OCI-LY7 (cell line): ENCODE measurements around the gene LHPP. TPM values are rescaled to one million over a fixed set of nuclear protein-coding genes. Genes with fewer than 3 reads are reported as not detected.
A peak's percentile ranks its signal among the peaks of the same experiment; 100 is the strongest.
"Not testable (repeated sequence)": the region's sequence is repeated elsewhere in the genome, so short reads cannot be mapped to it uniquely, and the experiment has no call there.

Experiments used
- BruUV-seq: library from RNA; stranded (reverse); fragments of 400-500 nt; replicated peaks from 2 replicates; lab custom pipeline; 2021; lab: Mats Ljungman, UMichigan
- CTCF ChIA-PET: fragments of 300-600 bp; sonication (Branson Sonifier 250); formaldehyde crosslinking; loops from one replicate; lab custom pipeline; 2022; ENCODE audit warnings: antibody characterized with exemption; ENCODE audit not compliant: unreplicated experiment; lab: Charles Lee
- POLR2A ChIA-PET: fragments of 300-600 bp; sonication (Branson Sonifier 250); formaldehyde crosslinking; loops from one replicate; lab custom pipeline; 2022; ENCODE audit warnings: antibody characterized with exemption; lab: Charles Lee
- DNase-seq: peaks from one replicate; pipeline ENCODE4 v3.0.0-alpha.2; 2015; ENCODE audit warnings: low spot score
- H2AFZ ChIP-seq: fragments of 200-600 bp; sonication (generic), shearing (Covaris generic); 2 replicates; pipeline ENCODE4 v1.6.1; 2014; ENCODE audit warnings: mild to moderate bottlenecking, antibody characterized with exemption, low read length, moderate library complexity
- H3K27ac ChIP-seq: fragments of 200-600 bp; sonication (generic); 2 replicates; pipeline ENCODE4 v1.5.1; 2014; ENCODE audit warnings: mixed run types, low read depth, mild to moderate bottlenecking, moderate library complexity, low read length, inconsistent platforms; ENCODE audit not compliant: poor library complexity, severe bottlenecking
- H3K36me3 ChIP-seq: fragments of 200-600 bp; sonication (generic); 2 replicates; pipeline ENCODE4 v1.6.1; 2014; ENCODE audit warnings: mild to moderate bottlenecking, antibody characterized with exemption, low read length, moderate library complexity, mixed read lengths; ENCODE audit not compliant: insufficient read depth
- H3K4me1 ChIP-seq: fragments of 200-600 bp; sonication (generic); 2 replicates; pipeline ENCODE4 v1.5.1; 2014; ENCODE audit warnings: mild to moderate bottlenecking, low read length; ENCODE audit not compliant: insufficient read depth, poor library complexity, severe bottlenecking
- H3K4me2 ChIP-seq: fragments of 200-600 bp; sonication (generic); 2 replicates; pipeline ENCODE4 v1.6.1; 2014; ENCODE audit warnings: mild to moderate bottlenecking, low read length
- H3K4me3 ChIP-seq: fragments of 200-600 bp; sonication (generic); 2 replicates; pipeline ENCODE4 v1.5.1; 2014; ENCODE audit warnings: mild to moderate bottlenecking, low read depth, low read length; ENCODE audit not compliant: poor library complexity, severe bottlenecking
- H3K79me2 ChIP-seq: fragments of 200-600 bp; sonication (generic); 2 replicates; pipeline ENCODE4 v1.6.1; 2016; ENCODE audit warnings: low read depth, mild to moderate bottlenecking, low read length, moderate library complexity, mixed read lengths; ENCODE audit not compliant: insufficient read depth
- H3K9me2 ChIP-seq: fragments of 200-600 bp; sonication (generic); 2 replicates; pipeline ENCODE4 v1.6.1; 2016; ENCODE audit warnings: mild to moderate bottlenecking, low read length, mixed read lengths; ENCODE audit not compliant: insufficient read depth
- H3K9me3 ChIP-seq: fragments of 200-600 bp; sonication (generic); 2 replicates; pipeline ENCODE4 v1.6.1; 2014; ENCODE audit warnings: mild to moderate bottlenecking, mixed run types, low read length, mixed read lengths
- H4K20me1 ChIP-seq: fragments of 200-600 bp; sonication (generic); 2 replicates; pipeline ENCODE4 v1.6.1; 2014; ENCODE audit warnings: mild to moderate bottlenecking, antibody characterized with exemption, low read length, moderate library complexity, mixed read lengths; ENCODE audit not compliant: insufficient read depth
- EZH2phosphoT487 ChIP-seq: fragments of 200-600 bp; sonication (generic); IDR thresholded peaks from 2 replicates; pipeline ENCODE4 v1.6.1; 2018; ENCODE audit warnings: low read depth, borderline replicate concordance, mild to moderate bottlenecking, mixed run types, antibody characterized with exemption, low read length, moderate library complexity, mixed read lengths
- intact Hi-C: fragments of 100-400 bp; cut with micrococcal nuclease; formaldehyde crosslinking; loops from one replicate; pipeline ENCODE4 v1.10.0; 2022; ENCODE audit not compliant: unreplicated experiment
- total RNA-seq, 2 experiments: library from RNA; depleted of rRNA in 1 of 2; stranded (reverse); fragments of >200 nt in 1 of 2; shearing (Covaris generic) in 1 of 2; gene quantifications; 2 replicates each; pipeline ENCODE4 v1.2.3, GENCODE V29; 2014 to 2022
- TF ChIP-seq, protein P1 (sequence below): fragments of 200-600 bp; sonication (generic); conservative IDR thresholded peaks from 2 replicates; pipeline ENCODE4 v1.5.1; 2014; ENCODE audit warnings: mild to moderate bottlenecking, antibody characterized with exemption, low read length, moderate library complexity, mixed read lengths

Gene LHPP
- total RNA-seq, 2 experiments from 2014 or later = 30.3 to 65.2 TPM

DNA sequence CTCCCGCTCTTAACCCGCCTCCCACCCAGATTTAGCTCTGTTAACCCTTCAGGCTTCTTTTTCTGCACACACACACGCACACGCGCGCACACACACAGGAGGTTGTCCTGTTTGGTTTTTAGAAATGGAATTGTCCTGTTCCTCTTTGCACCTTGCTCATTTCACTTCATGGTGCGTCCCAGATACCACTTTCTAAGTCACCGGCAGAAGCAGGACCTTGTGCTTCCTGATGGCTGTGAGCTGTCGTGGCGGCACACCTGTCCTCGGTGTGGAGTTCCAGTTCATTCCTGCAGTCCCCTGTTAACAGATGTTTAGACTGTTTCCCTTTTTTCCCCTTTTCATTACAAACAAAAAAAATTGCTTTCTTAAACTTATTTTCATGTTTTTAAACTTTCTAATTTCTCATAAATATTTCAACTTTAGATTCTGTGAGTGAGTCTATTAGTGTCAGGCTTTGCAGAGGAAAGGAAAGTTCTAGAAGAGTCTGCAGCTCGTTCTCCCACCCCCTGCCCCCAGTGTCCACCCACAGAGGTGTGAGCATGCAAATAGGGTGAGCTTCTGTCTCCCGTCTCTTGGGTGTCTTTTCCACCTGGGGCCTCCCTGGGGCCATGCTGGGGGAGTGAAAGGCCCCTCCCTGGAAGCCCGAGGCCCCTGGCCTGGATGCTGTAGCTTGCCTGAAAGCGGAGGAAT lies 85.5 kb downstream of the LHPP start:
- H4K20me1 ChIP-seq = no peaks in the 10 kb centered on the region
- ChIA-PET POLR2A (interaction anchor here (0.6 to 5.8 kb wide), 5 partner anchors 10 to 375 kb away, joined by 3 to 105 read pairs (median 7); no protein-coding TSS in a partner anchor), CTCF (interaction anchor here (1.1 to 4.4 kb wide), 3 partner anchors 9 to 54 kb away, joined by 3 to 43 read pairs (median 3); no protein-coding TSS in a partner anchor)
- no peaks in the 10 kb centered on the region for H3K9me3 ChIP-seq
- TF ChIP-seq, protein P1, sequence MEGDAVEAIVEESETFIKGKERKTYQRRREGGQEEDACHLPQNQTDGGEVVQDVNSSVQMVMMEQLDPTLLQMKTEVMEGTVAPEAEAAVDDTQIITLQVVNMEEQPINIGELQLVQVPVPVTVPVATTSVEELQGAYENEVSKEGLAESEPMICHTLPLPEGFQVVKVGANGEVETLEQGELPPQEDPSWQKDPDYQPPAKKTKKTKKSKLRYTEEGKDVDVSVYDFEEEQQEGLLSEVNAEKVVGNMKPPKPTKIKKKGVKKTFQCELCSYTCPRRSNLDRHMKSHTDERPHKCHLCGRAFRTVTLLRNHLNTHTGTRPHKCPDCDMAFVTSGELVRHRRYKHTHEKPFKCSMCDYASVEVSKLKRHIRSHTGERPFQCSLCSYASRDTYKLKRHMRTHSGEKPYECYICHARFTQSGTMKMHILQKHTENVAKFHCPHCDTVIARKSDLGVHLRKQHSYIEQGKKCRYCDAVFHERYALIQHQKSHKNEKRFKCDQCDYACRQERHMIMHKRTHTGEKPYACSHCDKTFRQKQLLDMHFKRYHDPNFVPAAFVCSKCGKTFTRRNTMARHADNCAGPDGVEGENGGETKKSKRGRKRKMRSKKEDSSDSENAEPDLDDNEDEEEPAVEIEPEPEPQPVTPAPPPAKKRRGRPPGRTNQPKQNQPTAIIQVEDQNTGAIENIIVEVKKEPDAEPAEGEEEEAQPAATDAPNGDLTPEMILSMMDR = no peak
- TF ChIP-seq EZH2phosphoT487 = no peak
- DNase-seq = peak; percentile 52
- H3K4me3 ChIP-seq = peak overlapping the region; percentile 62
- no TSS peak for BruUV-seq
- no peaks in the 10 kb centered on the region for H3K36me3 ChIP-seq
- peak overlapping the region; percentile 33; the same call in 1 of the 2 replicates for H2AFZ ChIP-seq
- peak overlapping the region; percentile 98 for H3K27ac ChIP-seq
- H3K9me2 ChIP-seq = no peaks in the 10 kb centered on the region
- no peaks in the 10 kb centered on the region; the same call in 1 of the 2 replicates for H3K79me2 ChIP-seq
- peaks cover 96% of the 10 kb centered on the region for H3K4me1 ChIP-seq
- H3K4me2 ChIP-seq = peak overlapping the region; percentile 61
- intact Hi-C loops = no loop called here

DNA sequence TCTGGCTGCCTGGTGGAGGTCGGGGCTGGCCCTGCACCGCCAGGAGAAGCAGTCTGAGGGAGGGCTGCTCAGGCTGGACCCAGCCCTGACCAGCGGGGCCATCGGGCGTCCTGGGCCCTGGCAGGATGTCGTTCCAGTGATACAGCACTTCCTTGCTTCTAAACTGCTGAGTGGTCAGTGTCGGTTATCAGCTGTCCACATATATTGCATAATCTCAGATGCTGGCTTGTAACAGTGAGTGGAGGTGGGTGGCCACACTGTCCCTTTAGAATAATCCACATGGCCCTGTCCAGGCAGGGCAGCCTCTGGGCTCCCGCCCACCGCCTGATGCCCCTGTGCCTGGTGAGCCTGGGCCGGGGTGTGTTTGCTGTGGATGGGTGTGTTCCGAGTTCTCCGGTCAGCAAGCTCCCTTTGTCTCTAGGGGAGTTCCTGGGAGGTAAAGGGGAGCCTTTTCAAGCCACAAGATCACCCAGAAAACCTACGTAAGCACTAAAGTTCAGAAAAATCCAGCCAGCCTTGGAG lies 86.1 kb downstream of the LHPP start:
- Histone ChIP-seq H2AFZ (peak overlapping the region; percentile 33; the same call in 1 of the 2 replicates), H3K27ac (peak overlapping the region; percentile 98), H4K20me1 (no peaks in the 10 kb centered on the region), H3K9me3 (no peaks in the 10 kb centered on the region), H3K79me2 (no peaks in the 10 kb centered on the region; the same call in 1 of the 2 replicates), H3K36me3 (no peaks in the 10 kb centered on the region), H3K4me2 (peak overlapping the region; percentile 61), H3K9me2 (no peaks in the 10 kb centered on the region), H3K4me1 (peaks cover 90% of the 10 kb centered on the region), H3K4me3 (peak overlapping the region; percentile 62)
- BruUV-seq = no TSS peak
- no peak for DNase-seq
- CTCF ChIA-PET = interaction anchor here (0.6 to 4.4 kb wide), 5 partner anchors 9 to 198 kb away, joined by 3 to 43 read pairs (median 3); no protein-coding TSS in a partner anchor
- POLR2A ChIA-PET = interaction anchor here (0.6 to 5.8 kb wide), 8 partner anchors 11 to 374 kb away, joined by 3 to 105 read pairs (median 5); no protein-coding TSS in a partner anchor
- intact Hi-C loops = no loop called here
- TF ChIP-seq EZH2phosphoT487 = no peak
- TF ChIP-seq, protein P1 = no peak

DNA sequence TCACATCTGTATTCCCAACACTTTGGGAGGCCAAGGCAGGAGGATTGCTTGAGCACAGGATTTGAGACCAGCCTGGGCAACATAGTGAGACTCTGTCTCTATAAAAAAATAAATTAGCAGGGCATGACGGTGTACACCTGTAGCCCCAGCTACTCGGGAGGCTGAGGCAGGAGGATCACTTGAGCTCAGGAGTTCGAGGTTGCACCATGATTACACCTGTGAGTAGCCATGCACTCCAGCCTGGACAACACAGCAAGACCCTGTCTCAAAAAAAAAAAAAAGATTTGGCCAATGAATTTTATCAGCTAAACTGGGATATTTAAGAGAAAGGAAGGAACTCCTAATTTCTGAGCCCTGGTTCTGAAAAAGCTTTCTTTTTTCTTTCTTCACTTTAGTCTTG lies 87.5 kb downstream of the LHPP start:
- H3K4me1 ChIP-seq = peaks cover 75% of the 10 kb centered on the region
- H4K20me1 ChIP-seq, H2AFZ ChIP-seq, H3K9me2 ChIP-seq, H3K9me3 ChIP-seq, H3K27ac ChIP-seq, BruUV-seq, H3K36me3 ChIP-seq, H3K4me3 ChIP-seq, H3K79me2 ChIP-seq, DNase-seq, intact Hi-C loops: not testable (repeated sequence)
- peak overlapping the region; percentile 61 for H3K4me2 ChIP-seq
- ChIA-PET POLR2A (interaction anchor here (0.7 to 5.8 kb wide), 6 partner anchors 12 to 61 kb away, joined by 3 to 105 read pairs (median 4); no protein-coding TSS in a partner anchor), CTCF (interaction anchor here (0.6 to 1.9 kb wide), 2 partner anchors 196 to 475 kb away, joined by 3 to 5 read pairs; no protein-coding TSS in a partner anchor)
